GM20431 (cell line): ENCODE data around the gene MAN1C1.
"Not testable (repeated sequence)": the region's sequence is repeated elsewhere in the genome, so short reads cannot be mapped to it uniquely, and the experiment has no call there.

ENCODE experiments used
- in situ Hi-C: fragments of 300-500 bp; cut with MseI, MboI; formaldehyde crosslinking; loops from one replicate; pipeline ENCODE4 v1.15.0; 2020; ENCODE audit warnings: low sequenced_read_pairs; ENCODE audit not compliant: unreplicated experiment

MAN1C1 gene

DNA sequence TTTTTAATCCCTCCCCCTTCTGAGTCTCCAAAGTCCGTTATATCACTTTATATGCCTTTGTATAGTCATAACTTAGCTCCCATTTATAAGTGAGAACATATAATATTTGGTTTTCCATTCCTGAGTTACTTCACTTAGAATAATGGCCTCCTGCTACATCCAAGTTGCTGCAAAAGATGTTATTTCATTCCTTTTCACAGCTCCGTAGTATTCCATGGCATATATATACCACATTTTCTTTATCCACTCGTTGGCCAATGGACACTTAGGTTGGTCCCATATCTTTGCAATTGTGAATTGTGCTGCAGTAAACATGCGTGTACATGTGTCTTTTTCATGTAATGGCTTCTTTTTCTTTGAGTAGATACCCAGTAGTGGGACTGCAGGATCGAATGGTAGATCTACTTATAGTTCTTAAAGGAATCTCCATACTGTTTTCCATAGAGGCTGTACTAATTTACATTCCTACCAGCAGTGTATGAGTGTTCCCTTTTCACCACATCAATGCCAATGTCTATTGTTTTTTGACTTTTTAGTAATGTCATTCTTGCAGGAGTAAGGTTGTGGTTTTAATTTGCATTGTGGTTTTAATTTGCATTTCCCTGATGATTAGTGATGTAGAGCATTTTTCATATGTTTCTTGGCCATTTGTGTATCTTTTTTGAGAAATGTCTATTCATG is 12.3 kb downstream of the MAN1C1 start:
- in situ Hi-C loops, result no loop called here

DNA sequence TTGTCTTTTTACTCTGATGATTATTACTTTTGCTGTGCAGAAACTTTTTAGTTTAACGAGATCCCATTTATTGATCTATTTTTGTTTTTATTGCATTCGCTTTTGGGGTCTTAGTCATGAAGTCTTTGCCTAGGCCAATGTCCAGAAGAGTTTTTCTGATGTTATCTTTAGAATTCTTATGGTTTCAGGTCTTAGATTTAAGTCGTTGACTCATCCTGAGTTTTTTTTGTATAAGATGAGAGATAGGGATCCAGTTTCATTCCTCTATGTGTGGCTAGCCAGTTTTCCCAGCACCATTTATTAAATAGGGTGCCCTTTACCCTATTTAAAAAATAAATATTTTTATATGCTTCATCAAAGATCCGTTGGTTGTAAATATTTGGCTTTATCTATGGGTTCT is 13.2 kb downstream of the MAN1C1 start:
- in situ Hi-C loops, result no loop called here

DNA sequence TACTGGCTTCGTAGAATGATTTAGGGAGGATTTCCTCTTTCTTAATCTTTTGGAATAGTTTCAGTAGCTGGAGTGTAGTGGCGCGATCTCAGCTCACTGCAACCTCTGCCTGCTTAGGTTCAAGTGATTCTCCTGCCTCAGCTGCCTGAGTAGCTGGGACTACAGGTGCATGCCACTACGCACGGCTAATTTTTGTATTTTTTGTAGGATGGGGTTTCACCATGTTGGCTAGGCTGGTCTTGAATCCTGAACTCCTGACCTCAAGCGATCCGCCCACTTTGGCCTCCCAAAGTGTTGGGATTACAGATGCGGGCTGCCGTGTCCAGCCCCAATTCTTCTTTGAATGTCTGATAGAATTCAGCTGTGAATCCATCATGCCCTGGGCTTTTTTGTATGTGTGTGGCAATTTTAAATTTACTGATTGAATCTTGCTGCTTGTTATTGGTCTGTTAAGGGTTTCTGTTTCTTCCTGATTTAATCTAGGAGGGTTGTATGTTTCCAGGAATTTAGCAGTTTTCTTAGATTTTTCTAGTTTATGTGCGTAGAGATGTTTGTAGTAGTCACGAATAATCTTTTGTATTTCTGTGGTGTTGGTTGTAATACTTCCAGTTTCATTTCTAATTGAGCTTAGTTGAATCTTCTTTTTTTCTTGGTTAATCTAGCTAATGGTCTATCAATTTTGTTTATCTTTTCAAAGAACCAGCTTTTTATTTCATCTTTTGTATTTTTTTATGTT is 15.3 kb downstream of the MAN1C1 start:
- in situ Hi-C loops, result no loop called here

DNA sequence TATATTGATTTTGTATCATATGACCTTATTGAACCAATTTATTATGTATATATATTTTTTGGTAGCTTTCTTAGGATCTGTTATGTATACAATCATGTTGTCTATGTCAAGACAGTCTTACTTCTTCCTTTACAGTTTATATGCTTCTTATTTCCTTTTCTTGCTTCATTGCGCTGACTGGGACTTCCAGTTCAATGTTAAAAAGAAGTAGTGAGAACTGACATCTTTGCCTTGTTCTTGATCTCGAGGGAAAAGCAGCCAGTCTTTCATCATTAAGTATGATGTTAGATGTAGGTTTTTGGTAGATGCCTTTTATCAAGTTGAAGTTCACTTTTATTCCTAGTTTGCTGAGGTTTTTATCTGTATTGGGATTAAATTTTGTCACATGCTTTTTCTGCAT is 17.5 kb downstream of the MAN1C1 start:
- in situ Hi-C loops, result no loop called here

DNA sequence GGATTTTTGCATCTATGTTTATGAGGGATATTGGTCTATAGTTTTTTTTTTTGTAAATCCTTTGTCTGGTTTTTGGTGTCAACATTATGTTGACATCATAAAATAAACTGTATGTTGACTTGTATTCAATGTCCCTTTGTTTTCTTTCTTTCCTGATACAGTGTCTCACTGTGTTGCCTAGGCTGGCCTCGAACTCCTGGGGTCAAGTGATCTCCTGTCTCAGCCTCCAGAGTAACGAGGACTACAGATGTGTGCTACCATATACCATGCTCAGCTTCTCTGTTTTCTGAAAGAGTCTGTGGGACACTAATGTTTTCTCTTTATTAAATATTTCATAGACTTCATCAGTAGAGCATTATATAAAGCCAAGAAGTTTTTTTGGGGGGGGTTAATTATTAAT is 18.3 kb downstream of the MAN1C1 start:
- in situ Hi-C loops, result no loop called here

DNA sequence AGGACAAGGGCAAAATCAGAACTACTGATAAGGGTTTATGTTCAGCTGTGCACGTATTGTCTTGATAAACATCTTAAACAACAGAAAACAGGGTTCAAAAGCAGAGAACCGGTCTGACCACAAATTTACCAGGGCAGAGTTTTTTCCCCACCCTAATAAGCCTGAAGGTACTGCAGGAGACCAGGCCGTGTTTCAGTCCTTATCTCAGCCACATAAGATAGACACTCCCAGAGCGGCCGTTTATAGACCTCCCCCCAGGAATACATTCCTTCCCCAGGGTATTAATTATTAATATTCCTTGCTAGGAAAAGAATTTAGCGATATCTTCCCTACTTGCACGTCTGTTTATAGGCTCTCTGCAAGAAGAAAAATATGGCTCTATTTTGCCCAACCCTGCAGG is 19.6 kb downstream of the MAN1C1 start:
- in situ Hi-C loops, result not testable (repeated sequence)

DNA sequence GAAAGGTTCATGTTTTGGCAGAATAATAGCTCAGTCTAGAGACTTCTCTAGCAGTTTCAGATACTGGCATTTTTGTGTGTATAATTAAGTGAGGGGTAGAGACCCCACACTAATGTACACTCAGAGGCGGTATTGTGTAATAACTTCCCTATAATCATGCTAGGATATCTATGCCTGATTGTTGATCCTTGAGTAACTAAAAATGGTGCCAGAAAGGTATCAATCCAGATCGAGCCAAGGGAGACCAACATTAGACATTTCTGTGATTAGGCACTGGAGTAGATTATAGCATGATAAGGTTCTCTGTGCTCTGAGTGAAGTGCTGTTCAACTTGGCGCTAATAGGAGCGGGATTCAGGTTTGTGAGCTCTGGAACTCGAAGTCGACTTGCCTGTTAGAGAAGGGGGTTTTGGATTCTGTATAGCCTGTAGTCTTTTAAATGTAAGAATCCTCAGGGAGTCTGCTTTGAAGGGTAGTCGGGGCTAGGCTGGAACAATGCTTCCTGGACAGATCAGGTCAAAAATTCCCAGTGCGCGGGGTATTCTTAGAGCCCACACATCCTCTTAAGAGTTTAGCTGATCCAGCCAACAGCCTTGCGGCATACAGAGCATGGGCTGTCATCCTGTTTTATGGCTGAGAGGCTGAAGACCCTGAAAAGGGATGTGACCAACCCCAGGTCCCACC is 24.2 kb downstream of the MAN1C1 start:
- in situ Hi-C loops, result no loop called here

DNA sequence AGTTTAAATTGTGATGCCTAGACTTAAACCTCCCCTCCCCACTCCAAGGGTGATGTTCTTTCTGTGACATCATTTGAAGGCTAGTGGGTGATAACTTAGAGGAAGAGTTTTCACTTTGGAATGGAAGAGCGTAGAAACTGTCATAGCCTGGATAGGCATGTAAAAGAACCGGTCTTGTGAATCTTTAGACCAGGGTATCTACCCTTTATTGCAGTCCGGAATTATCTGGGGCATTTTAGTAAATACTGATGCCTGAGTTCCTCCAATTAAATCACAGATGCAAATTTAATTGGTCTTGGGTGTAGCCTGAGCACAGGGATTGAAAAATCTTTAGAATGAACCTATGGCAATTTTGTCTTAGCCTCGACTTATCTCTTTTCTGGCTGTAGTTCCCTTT is 24.7 kb downstream of the MAN1C1 start:
- in situ Hi-C loops, result no loop called here

DNA sequence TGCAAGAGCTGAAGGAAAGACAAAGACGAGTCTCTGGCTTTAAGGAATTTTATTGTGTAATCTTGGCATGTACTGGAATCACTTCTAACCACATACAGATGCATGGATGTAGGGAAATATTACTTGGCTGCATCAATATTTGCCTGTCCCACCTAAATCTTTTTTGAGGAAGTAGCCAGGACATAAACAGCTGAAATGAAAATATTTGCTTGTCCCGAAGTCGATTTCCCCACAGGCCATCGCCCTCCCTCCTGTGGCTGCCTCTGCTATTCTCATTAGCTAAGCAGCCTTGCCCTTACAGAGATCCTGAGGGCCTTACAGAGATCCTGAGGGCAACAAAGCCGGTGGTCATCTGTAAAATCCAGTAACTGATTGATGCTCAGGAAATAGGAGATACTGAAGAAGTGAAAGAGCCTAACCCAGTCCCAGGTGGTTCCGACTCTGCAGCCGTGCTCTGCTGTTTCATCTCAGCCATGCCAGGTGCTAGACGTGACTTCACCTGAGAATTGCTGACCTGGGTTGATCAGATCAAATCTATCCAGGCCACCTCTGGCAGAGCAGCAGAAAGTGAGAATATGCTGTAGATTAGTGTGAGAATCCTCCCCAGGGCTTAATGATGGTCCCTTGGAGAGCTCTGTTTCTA is 25.5 kb downstream of the MAN1C1 start:
- in situ Hi-C loops, result no loop called here

DNA sequence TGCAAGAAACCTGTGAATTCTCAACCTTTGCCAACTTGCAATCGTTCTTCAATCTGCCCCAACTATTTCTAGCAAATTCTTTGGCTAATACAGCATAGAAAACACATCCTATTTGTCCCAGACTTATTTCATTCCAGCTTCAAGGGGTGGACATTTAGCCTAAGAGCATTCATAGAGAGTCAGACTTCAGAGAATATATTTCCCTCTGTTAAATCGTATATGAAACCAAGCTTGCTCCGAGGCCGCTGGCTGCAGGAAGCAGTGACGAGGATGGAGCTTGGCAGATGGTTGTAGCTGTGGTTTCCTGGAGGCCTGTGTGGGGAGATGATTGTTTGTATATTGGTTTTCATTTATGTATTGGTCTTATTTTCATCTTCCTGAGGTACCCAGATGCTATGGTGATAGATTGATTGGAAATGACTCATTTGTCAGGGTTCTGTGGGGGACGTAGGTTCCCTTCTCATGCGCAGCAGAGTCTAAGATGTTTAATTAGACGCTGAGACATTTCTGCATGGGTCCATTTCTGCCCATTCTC is 26.1 kb downstream of the MAN1C1 start:
- in situ Hi-C loops, result no loop called here

DNA sequence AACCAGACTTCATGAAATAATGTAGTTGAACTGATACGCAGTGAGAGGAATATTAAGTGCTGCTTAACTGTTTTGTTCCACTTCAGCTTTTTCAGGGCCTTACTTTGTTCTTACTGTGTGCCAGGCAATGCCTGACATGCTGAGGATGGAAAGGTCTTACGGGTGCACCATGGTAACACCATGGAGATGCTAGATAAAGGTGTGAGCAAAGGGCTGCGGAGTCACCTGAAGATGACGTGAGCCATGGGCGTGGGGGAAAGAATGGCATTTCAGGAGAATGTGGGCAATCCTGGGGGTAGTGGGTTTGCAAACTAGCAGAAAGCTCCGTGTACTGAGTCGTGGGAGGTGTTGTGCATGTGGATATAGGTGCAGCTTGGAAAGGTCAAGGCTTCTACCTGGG is 27.3 kb downstream of the MAN1C1 start:
- in situ Hi-C loops, result no loop called here

DNA sequence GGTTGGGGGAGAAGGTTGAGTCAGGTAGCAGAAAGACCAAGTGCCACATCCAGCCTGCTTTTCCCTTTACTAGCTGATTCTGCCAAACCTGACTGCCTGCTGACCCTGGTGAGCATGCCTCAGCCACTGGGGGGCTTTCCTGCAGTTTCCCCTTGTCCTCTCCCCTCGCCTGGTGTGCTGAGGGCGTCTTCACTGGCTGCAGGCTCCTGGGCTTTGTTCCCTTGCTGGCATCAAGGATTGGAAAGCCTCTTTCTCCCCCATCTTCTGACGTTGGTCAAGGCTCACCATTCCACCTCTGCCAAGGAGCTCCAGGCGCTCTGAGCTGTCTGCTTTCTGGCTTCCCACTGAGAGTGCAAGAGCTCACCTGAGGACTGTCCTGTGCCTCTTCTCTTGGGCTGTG is 28.4 kb downstream of the MAN1C1 start:
- in situ Hi-C loops, result no loop called here

DNA sequence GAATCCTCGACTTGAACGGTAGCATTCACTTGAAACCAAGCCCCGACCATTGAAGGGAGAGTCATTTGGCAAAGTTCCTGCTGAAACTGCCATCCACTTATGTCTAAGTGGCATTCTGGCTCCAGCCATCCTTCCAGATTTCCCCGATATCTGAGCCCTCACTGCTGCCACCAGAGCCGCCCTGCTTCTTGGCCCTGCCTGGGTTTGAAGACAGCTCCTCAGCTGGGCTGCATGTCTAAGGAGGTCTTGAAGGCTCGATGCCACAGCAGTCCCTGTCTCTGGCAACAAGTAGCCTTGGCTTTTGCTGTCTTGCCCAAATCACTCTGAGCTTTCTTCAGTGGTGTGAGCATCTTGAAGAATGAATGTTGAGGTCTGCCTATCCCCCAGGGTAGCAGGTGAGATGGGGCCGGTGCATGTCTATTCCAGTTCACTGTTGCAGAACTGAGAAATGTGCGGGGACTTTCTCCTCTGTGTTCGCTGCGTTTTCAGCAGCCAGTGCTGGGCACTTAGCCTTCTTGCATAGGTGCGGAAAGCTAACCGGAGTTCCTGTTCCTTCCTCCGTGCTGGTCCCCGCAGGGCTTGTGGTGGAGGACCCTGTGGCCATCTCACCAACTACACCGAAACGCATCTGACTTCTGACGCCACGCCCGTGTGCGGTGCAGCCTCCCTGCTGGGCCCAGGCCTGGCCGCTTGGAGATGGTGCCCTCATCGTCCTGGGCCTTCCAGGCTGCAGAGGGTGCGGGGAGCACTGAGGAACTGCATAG is 29.2 kb downstream of the MAN1C1 start:
- in situ Hi-C loops, result no loop called here

DNA sequence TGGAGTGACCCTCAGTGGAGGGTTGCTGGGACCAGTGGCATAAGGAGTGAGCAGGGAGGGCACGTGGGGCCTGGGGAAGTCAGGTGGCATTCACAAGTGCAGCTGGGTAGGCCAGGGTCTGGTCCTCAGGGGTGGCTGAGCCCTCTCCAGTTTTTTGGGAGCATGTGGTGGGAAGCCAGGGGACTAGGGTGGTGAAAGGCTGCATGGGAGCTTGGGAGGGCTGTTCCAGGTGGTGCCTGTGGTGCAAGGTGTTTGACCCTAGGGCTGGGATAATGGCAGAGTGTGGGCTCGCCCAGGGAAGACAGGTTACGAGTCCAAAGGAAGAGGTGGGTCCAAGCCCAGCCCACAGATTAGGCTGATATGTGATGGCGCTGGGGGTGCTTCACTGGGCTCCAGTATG is 30.5 kb downstream of the MAN1C1 start:
- in situ Hi-C loops, result no loop called here

DNA sequence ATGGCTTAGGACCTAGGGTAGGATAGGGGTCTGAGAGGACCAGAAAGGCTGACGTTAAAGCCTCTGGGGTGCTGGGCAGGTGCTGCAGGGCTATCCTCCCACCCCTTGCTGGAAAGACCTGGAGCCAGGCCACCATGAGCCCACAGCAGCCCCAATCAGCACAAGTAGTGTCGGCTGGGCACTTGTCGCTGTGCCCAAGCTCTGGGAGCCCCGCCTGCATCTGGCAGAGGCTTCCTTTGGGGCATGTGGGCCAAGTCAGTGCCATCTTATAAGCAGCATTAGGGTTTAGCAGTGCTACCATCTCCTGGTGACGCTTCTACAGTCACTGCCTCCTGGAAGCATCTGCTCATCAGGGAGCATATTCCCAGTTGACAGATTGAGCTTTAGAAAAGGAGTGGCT is 31.3 kb downstream of the MAN1C1 start:
- in situ Hi-C loops, result no loop called here

DNA sequence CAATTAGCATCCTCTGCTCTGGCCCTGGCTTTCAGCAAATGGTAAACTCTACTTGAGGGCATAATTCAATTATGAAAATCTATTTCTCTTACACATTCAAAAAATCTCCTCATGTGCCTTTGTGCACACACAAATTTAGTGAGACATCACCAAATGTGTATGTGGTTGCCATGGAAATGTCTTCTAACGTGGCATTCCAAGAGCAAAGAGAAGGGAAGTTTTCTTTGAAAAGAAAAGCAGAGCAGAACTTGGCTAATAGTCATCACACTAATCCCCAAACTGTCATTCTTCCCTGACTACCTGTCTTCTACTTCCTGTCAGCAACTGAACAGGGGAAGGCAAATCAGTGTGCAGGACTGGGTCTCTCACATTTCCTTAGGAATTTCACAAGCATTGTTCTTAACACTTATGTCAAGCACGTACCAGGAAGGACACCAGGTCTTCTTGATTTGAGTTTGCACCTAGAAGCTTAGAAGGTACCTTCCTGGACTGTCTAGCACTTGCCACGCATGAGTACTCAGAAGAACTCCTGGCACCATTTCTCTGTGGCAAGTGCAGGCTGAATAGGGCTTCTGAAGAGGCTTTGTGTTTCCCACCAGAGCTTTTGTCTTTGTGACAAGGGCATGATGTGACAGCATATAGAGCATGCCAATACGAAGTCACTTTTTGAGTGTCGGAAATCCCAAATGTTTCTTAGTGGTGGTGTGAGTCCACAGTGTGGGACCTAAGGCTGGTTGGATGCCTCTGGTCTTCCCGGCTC is 32.3 kb downstream of the MAN1C1 start:
- in situ Hi-C loops, result no loop called here

DNA sequence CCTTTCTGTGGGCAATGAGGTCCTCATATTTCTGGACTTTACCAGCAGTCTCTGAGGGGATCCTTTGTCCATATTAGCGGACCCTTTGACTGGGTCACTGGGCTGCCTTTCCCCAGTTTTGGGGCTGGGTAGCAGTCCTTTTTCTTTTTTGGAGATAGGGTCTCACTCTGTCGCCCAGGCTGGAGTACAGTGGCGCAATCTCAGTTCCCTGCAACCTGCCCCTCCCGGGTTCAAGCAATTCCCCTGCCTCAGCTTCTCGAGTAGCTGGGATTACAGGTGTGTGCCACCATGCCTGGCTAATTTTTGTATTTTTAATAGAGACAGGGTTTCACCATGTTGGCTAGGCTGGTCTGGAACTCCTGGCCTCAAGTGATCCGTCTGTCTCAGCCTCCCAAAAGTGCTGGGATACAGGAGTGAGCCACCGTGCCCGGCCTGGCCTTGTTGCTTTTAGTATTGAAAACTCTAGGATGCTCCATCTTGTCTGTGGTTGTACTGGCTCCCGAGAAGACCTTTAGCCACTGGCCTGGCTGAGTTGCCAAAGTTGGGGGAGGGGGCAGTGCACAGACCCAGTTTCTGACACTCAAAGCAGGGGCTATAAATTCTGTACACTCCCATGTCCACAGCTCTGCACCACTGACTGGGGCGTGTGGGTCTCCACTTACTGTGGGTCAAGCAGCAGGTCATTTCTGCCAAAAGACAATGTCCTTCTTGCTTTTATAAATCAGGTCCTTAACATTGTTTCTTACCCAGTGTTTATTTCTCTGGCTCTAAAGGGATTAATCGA is 33.1 kb downstream of the MAN1C1 start:
- in situ Hi-C loops, result no loop called here

DNA sequence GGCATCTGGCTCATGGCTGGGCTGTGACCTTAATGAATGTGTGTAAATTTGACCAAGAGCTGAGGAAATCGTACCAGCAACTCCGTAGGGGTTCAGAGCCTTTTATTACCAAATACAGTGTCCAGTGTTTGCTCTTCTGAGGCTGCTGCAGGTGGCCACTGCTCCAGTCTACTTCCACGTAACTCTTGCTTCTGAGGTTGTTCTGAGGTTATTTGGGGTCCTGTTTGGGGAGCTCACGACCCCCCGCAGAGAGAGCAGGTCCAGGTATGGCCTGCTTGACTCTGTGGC is 33.6 kb downstream of the MAN1C1 start:
- in situ Hi-C loops, result no loop called here
